Suppressor macrophage treated with lipopolysaccharide for 1 hour (primary cell): Measurements from ENCODE around the gene POMT2.

ENCODE experiments used
- DNase-seq, 3 donors: peaks; one replicate each; pipeline ENCODE4 v3.0.0-alpha.2; 2020 to 2022

Gene POMT2

DNA sequence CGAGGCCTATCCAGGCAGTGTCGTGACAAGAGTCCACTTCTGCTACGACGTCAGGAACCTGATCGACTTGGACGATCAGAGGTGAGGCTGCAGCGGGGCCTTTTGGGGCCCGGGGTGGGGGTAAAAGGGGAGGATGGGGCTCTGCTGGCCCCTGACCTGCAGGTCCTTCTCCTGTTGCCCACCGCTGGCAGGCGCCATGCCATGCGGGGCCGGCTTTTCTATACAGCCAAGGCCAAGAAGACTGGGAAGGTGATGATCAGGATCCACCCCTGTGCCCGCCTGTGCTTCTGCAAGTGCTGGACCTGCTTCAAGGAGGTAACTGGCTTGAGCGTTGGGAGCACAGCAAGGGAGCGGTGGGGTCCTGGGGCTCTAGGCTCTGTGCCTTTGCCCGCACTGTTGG is 81.3 kb downstream of the POMT2 start:
- no peak for DNase-seq

DNA sequence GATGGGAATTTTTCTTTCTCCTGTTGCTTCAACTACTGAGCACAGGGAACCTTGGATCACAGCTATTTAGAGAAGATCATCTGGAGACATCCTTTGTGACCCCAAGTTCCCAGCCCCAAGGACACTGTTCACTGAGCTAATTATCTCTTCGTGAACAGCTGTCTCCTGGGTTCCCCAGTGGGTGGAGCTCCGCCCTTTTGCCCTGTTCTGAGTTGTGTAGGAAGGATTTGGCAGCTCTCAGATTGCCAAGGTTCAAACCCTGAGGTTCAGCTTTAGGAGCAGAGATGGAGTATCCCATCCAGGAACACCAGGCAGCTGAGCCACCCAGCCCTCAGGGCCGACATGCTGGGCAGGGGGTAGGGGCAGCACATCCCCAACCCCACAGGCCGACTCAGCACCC is 81.7 kb downstream of the POMT2 start:
- no peak for DNase-seq

DNA sequence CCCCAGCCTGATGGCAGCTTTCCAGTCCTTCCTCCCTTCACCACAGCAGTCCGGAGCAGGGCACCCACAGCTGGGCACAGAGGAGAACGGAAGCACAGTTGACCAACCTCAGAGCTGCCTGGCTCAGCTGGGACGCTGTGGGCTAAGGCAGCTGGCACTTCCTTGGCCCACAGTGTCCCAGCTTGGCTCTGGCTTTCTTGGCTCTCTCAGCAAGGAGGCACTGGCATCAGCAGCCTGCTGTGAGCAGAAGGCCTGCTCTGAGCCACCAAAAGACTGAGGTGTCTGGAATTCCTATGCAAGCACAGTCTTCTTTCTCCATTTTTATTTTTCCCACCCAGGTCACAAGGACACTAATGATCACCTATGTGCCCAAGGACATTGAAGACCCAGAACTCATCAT is 82.3 kb downstream of the POMT2 start:
- DNase-seq = no peak

DNA sequence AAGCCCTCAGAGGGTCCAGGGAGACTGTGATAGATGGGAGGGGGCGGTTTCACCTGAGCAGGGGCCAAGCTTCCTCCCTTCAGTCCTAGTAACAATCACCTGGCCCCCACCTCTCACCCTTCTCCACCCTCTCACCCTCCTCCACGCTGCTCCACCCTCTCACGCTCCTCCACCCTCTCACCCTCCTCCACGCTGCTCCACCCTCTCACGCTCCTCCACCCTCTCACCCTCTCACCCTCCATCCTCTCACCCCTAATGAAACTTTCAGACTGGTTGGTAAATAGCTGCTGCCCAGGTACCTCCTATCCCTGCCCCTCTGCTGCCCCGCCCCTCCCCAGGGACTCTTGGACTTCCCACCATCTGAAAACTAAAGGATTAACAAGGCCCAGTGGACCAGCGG is 83.9 kb downstream of the POMT2 start:
- DNase-seq = no peak

DNA sequence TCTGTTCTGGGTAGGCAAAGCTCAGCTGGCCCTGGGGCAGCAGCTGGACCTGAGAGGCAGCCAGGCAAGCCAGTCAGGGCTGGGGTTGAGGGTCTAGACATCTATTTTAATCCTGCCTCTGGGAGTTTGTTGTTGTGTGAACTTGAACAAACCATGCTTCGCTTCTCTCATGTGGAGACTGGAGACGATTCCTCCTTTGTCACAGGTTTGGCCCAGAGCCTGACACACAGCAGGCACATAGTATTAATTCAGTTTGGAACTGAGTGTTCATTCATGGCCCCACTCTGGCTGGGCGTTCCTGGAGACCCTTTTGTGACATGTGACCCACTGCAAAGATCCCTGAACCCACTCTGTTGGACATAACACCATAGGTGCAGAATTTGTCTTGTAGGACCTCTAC is 89.0 kb downstream of the POMT2 start:
- DNase-seq = no peak

DNA sequence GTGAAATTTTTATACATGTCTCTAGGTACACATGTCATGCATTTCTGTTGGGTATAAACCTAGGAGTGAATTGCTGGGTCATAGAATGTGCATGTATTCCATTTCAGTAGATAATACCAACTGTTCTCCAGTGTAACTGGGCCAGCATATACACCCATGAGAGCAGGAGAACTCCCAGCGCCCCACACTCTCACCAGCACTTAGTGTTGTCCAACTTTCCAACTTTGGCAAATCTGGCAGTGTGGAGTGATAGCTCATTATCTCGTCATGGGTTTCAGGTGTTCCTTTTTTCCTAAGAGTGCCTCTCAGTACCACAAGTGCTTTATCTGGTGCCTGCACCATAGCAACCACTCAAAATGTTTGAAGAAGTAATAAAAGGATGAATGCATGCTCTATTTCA is 89.8 kb downstream of the POMT2 start:
- no peak for DNase-seq

DNA sequence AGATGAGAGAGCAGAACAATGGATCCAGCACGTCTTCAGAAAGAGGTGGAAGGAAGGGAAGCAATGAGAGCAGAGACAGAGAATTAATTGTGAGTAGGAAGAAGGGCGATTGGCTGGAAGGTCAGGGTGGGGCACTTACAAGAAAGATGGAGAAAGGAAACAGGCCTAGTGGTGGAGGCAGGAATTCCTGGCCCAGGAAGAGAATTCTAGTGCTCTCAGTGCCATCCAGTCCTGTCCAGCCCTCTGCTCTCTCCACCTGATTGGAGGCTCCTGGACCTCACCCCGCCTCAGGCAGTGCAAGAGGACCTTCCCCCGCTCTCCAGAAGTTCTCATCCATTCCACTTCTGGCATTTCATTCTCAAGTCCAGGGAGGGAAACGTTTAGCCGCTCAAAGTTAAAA is 92.6 kb downstream of the POMT2 start:
- no peak for DNase-seq

DNA sequence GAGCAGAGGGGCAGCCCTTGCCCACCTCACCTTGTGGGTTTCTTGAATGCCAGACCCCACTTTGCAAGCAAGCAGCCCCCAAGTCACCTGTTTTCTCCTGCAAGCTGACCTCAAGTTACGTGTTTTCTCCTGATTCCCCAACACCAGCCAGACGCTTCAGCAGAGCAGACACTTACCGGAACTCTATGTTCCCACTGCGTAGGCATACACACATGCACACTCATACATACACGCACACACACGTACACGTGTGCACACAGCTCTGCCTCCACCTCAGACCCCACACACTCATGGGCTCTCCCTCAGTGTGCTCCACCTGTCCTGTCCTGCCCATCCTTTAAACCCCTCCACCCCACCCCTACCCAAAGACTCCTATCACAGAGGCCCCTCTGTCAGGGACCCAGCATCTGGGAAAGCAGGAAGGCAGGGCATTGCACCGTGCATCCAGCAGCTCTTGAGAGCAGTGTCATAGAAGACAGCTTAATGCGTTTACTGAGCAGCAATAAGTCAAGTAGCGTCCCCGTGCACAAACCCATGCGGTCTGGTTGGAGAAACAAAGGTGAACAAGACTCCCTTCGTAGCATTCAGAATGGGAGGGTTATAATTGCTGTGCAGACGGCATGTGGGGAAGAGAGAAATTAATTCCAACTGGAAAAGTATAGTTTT is 94.7 kb downstream of the POMT2 start:
- DNase-seq = no peak

DNA sequence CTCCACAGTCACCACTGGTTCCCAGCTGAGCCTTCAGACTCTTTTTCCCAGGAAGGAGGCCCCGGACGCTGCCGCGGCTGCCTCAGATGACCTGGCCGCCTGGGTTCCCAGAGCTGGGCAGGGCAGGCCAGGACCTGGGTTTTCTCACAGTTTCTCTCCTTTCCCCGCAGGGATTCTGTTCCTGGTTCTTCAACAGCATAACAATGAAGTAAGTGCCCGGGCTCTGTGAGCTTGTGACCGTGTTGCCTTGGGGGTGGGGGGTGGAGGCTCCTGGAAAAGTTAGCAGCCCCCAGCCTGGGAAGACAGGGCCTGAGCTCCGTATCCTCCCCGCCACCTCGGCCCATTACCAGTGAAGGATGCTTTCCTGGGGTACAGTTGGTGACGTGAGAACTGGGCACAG is 95.4 kb downstream of the POMT2 start:
- no peak for DNase-seq
